GM19099 (cell line): ENCODE data around the gene MYO7A.

Experiments used
- POLR2A ChIP-seq: IDR thresholded peaks from 3 replicates; pipeline ENCODE4 v1.6.1; 2011; ENCODE audit warnings: low read depth; ENCODE audit not compliant: insufficient read length; ENCODE audit errors: extremely low read depth

Gene MYO7A

DNA sequence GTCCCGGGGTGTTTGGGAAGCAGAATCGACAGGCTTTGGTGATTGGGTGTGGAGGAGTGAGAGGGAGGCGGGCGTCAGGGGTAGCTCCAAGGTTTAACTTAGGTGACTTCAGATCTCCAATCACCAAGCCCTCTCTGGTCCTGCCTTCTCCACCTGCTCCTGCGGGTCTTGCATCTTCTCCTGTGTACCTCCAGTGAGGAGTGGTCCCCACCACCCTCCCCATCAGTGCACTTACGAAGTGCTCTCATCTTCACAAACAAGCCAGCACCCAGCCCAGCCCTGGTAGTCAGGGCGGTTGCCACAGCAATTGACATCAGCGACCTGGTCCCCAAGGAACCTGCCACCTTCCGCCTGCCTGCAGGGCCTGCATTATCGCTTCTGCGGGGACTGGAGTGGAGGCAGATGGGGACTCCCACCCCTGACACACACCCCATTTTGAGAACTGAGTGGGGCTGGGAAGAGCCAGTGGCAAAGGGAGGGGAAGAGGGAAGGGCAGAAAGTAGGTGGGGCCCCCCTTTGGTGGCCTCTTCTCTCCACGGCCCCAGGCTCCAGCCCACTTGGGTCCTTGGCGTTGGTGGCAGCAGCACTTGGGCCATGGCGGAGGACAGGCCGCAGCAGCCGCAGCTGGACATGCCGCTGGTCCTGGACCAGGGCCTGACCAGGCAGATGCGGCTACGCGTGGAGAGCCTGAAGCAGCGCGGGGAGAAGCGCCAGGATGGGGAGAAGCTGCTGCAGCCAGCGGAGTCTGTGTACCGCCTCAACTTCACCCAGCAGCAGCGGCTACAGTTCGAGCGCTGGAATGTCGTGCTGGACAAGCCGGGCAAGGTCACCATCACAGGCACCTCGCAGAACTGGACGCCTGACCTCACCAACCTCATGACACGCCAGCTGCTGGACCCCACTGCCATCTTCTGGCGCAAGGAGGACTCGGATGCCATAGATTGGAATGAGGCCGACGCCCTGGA is 25.5 kb upstream of the MYO7A start, which contains the start of gene OMP:
Gene OMP, plus strand, starts transcription at position 595 of the 965 bp plus-strand sequence. Its CDS starts 0 bp downstream, at position 595.
- TF ChIP-seq POLR2A = no peak

DNA sequence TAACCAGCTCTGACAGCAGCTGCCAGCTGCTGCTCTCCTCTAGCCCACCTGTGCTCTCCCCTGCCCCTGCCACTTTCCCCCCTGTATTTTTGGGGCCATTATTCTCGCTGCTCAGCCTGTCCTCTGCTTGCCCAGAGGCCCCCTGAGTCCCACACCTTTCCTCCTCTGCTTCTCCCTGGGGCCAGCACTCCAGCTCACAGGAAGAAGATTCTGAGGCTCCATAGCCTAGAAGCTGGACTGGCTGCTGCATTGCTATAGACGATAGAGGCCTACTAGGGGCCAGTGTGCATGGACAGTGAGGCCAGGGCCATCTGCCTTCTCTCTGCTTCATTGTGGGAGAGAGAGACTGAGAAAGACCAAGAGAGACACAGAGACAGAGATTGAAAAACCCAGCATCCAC is 24.7 kb upstream of the MYO7A start:
- no peak for TF ChIP-seq POLR2A

DNA sequence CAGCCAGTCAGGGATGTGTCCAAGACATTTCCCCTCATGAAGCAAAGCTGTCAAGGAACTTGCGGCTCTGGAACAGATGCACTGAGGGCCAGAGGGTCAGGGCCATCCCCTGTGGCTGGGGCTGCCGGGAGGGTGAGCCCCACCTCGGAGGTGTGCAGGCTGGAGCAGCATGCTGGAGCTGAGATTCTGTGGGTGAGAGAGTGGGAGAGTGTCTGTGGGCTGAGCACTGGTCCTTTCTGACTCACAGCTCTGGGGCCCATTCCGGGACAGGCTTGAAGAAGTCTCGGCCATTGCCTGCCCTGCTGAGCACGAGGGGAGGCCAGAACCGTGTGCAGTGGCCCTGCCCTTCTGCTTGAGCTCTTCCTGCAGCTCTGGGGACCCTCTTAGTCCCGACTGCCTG is 23.3 kb upstream of the MYO7A start:
- TF ChIP-seq POLR2A = no peak

DNA sequence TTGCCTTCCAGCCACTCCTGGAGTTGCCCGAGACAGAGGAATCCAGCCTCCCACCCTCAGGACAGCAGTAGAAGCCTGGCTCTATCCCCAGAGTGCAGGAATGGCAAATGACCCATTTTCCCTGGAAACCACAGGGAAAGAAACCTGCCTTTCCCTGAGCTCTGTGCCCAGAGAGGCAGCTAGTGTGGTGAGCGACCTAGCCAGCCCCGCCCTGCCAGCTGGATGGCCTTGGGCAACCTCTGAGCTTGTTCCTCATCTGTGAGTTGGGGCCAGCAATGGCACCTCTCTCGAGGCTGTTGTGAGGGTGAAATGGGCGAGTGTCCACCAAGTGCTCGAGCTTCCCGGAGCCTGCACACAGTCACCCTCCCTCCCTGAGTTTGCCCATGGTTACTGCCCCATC is 21.7 kb upstream of the MYO7A start:
- TF ChIP-seq POLR2A = no peak

DNA sequence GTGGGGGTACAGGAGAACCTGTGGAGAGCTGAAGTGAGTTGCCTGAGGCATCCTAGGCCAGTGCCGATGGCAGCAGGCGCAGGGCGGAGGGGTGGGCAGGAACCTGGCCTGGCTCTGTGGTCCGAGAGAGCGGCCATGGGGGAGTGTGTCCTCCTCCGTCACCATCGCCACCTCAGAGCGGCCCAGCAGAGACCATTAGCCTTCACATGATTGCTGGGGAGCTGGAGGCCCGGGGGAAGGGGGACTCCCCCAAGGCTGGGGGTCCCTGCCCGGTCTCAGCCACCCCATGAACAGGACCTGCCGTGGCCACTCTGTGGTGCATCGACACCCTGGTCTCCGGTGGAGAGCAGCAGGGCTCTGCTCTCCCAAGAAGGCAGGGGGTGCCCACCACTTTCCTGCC is 21.3 kb upstream of the MYO7A start:
- TF ChIP-seq POLR2A = no peak

DNA sequence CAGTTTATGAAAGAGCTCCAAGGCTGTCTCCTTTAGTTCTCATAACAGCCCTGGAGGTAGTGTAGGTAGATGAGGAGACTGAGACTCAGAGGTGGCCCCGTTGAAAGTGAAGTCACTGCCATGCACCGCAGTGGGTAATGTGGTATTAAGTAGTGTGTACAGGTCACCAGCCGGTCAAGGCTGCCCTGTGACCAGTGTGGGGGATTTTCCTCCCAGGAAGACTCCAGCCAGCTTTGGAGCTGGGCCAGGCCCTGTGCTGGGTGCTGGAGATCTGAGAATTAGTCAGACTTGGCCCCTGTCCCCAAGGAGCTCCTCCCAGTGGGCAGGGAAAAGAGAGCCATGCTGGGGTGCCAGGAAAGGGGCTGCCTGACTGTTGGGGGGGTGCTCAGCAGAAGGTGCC is 20.1 kb upstream of the MYO7A start:
- TF ChIP-seq POLR2A = no peak

DNA sequence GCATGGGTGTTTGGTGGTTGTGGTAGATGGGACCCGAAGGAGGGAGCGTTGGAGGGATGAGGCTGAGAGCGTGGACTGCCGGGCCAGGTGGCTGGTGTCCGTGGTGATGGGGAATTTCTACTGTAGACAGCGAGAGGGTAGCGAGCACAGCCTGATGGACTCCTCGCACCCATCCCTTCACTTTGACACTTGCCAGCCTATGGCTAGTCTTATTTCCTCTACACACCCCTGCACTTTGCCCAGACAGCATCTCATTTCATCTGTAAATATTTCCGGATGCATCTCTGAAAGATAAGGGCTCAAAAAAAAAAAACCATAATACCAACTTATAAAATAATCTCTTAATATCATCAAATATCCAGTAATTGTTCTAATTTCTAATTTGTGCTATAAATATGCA is 19.6 kb upstream of the MYO7A start:
- no peak for TF ChIP-seq POLR2A

DNA sequence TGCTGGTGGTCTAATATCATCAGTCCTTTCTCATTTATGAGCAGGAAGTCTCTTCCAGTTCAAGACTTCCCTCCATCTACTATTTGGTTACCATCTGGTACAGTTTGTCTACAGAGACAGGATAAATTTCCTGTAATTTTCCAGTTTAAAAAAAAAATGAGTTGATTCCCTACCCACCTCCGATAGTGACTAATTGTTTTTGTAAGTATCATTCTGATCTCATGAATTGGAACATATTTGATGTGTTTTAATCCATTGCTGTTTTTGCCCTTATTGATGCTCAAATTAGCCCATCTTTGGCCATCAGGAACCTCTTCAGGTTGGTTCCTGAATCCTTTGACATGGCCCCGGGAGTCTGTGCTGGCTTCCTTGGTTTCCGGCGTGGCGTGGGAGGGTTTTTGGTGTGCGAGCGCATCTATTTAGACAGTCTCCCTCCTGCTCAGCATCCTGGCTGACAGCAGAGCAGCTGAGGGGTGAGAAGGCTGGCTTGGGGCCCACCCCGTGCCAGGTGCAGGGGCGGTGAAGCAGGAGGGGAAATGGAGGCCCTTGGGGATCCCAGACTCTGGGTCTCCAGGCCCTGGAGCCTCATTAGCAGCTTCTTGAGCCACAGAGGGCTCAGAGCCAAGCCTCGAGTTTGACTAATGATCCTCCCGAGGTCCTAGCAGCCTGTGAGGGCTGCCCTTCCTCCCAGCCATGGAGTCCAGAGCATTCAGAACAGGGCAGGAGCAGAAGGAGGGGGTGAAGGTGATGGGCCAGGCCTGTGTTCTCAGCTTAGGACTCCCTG is 18.6 kb upstream of the MYO7A start:
- no peak for TF ChIP-seq POLR2A

DNA sequence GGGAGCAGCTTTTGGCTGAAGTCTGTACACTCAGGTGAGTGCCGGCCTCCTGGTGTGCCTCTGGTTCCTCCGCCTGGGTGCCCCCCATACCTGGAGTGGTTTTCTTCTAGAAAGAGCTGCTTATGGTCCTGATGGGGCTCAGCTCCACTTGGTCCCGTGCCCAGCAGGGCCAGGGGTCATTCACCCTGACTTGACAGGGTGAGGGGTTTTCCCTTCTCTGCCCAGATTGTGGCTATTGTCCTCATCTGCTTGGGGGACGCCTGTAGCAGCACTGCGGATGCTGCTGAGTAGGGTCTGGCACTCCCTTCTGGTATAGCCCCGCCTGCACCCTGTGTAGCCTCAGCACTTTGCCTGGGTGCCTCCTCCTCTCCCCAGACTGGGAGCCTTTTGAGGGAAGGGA is 17.2 kb upstream of the MYO7A start:
- no peak for TF ChIP-seq POLR2A

DNA sequence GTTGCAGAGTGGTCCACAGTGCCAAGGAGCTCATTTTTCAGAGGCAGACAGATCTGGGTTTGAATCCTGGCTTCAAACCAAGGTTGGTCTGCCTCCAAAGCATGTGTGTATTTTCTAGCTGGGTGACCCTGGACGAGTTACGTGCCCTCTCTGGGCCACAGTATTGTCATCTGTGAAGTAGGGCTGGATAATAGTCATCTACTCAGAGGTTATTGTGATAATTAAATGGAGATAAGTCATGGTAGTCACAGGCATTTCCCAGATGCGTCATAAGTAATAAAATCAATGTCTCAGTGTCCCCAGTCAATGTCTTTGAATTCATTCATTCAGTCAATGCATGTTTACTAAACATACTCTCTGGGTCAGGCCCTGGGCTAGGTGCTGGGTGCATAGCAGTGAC is 16.8 kb upstream of the MYO7A start:
- TF ChIP-seq POLR2A = no peak

DNA sequence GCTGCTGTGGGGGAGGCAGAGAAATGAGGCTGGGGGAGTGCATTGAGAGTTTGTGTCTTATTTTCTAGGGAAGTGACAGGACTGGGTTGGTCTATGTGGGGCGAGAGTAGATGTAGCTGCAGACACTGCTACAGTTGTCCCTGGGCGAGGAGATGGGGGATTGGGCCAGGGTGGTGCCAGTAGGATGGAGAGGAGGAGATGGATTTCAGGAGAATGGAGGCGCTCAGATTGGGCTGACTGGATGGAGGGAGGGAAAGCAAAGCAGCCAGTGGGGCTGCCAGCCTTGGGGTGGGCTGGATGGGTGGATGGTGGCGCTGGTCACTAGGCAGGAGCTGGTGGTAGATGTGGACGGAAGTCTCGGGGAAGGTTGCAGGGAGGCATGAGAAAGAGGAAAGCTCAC is 16.1 kb upstream of the MYO7A start:
- no peak for TF ChIP-seq POLR2A

DNA sequence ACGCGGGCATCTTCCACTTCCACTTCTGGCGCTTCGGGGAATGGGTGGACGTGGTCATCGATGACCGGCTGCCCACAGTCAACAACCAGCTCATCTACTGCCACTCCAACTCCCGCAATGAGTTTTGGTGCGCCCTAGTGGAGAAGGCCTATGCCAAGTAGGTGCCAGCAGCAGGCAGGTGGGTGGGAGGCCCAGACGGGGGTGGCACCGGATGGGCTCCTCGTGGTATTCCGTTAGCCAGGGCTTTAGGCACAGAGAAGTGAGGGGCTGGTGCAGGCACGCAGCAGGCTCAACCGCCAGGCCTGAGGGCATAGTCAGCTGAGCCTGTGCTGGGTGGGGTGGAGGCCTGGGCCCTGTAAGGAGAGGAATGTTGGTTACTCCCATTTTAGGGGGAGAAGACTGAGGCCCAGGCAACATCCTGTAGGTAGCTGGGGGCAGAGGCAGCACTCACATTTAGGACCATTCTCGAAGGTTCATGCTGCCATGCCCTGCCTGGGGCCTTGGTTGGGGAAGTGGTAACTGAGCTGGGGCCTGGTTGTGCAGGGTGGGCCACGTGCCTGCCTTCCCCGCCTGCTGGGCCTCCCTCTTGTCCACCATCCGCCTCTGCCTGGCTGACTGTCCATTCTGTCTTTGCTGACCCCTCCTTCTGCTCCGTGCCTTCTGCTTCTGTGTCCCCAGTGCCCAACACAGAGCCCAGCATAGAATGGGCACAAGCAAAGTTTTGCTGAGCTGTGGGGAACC is 15.2 kb upstream of the MYO7A start:
- no peak for TF ChIP-seq POLR2A

DNA sequence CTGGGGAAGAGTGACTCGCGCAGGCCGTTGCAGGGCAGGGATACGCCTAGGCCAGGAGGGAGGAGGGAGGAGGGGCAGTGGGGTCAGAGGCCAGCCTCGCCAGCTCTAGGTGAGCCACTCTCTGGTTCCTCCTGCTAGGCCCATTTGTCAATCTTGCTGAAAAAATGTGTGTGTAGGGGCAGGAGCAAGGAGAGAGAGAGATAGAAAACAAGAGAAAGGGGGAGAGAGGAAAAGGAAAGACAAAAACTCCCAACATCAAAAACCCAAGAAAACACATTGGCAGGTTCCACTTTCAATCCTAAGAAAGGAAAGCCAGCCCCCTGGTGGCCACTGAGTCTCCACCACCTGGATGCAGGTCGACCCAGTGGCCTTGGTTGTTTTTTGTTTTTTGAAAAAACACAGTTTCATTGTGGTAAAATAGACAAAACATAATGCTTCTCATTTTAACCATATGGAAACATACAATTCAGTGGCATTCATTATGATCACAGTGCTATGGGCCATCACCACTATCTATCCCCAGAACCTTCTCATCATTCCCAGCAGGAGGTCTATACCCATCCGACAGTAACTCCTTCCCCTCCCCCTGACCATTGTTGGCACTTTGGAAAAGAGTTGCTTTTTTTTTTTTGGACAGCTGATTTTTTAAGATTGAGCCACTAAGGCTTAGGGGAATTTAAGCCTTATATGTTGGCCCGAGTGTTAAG is 14.5 kb upstream of the MYO7A start:
- TF ChIP-seq POLR2A = no peak

DNA sequence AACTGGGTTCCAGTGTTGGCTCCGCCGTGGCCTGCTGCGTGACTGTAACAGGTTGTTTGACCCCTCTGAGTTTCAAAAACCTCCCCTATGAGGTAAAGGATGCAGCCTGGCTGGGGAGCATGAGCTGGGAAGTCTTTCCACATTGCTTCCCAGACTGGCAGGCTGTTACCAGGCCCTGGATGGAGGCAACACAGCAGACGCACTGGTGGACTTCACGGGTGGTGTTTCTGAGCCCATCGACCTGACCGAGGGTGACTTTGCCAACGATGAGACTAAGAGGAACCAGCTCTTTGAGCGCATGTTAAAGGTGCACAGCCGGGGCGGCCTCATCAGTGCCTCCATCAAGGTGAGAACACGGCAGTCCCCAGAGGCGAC is 14.0 kb upstream of the MYO7A start:
- no peak for TF ChIP-seq POLR2A
